HepG2 (cell line): ENCODE data around the gene DCHS2. TPM values are rescaled to one million over a fixed set of nuclear protein-coding genes. Genes with fewer than 3 reads are reported as not detected.

Source experiments
- ATAC-seq: fragments of 200-7000 bp; cut with Tn5 transposase; 3 replicates; pipeline ENCODE4 v1.9.1; 2020; ENCODE audit warnings: mild to moderate bottlenecking, moderate library complexity
- BruUV-seq: library from RNA; stranded (reverse); fragments of 400-500 nt; replicated peaks from 2 replicates; lab custom pipeline; 2021; lab: Mats Ljungman, UMichigan
- CTCF ChIA-PET: fragments of 300-600 bp; formaldehyde crosslinking; extraction: SDS; loops from one replicate; lab custom pipeline; 2021; ENCODE audit warnings: low total read pairs, inconsistent platforms, low intra/inter-chr PET ratio; lab: Yijun Ruan, JAX
- POLR2A ChIA-PET: fragments of 350-600 bp; sonication (Branson Sonifier 250); formaldehyde crosslinking; loops from one replicate; lab custom pipeline; 2020; ENCODE audit warnings: antibody characterized with exemption, inconsistent platforms; lab: Yijun Ruan, JAX
- DNase-seq: peaks from one replicate; pipeline ENCODE4 v3.0.0-alpha.2; 2015; ENCODE audit warnings: low spot score
- FAIRE-seq: peaks from 3 replicates; lab custom pipeline; 2011; peaks lifted over from hg19 to GRCh38; lab: Jason Lieb, UNC
- H2AFZ ChIP-seq: one replicate; pipeline ENCODE4 v1.6.1; 2011; ENCODE audit warnings: low read length, inconsistent platforms
- H3K27ac ChIP-seq: fragments of 300-600 bp; 3 replicates; pipeline ENCODE4 v1.8.0; 2011; ENCODE audit warnings: mixed run types, mild to moderate bottlenecking, mixed read lengths, low read length, inconsistent platforms; ENCODE audit not compliant: insufficient read depth; ENCODE audit errors: extremely low read length
- H3K27me3 ChIP-seq, 2 experiments: fragments of 200-600 bp in 1 of 2; 2 replicates in 1 of 2; 3 replicates in 1 of 2; pipeline versions ENCODE4 v1.6.0 to v1.8.0; 2011; ENCODE audit warnings: low read length in 2 of 2, mild to moderate bottlenecking in 2 of 2, moderate library complexity in 2 of 2, inconsistent platforms in 1 of 2; ENCODE audit not compliant: insufficient read depth in 2 of 2, control insufficient read depth in 1 of 2
- H3K36me3 ChIP-seq, 2 experiments: fragments of 200-600 bp in 1 of 2; replicated peaks in 1 of 2; 2 replicates in 1 of 2; 3 replicates in 1 of 2; pipeline versions ENCODE4 v1.5.1 to v1.8.0; 2011; ENCODE audit warnings: low read length in 2 of 2, inconsistent platforms in 1 of 2; ENCODE audit not compliant: insufficient read depth in 2 of 2, control insufficient read depth in 1 of 2
- H3K4me1 ChIP-seq: 2 replicates; pipeline ENCODE4 v1.5.1; 2012; ENCODE audit warnings: low read length, inconsistent platforms; ENCODE audit not compliant: insufficient read depth
- H3K4me2 ChIP-seq: 2 replicates; pipeline ENCODE4 v1.6.0; 2011; ENCODE audit warnings: low read depth, low read length, inconsistent platforms
- H3K4me3 ChIP-seq, 3 experiments: fragments of 200-600 bp in 1 of 3; sonication (generic), shearing (Covaris generic) in 1 of 3; replicated peaks in 1 of 3; 2 replicates each; pipeline ENCODE4 v1.5.1; 2011 to 2016; ENCODE audit warnings: low read length in 3 of 3, inconsistent platforms in 2 of 3, low read depth in 2 of 3, mild to moderate bottlenecking in 2 of 3, control low read depth in 1 of 3, mixed read lengths in 1 of 3; ENCODE audit not compliant: insufficient read depth in 1 of 3
- H3K79me2 ChIP-seq: one replicate; pipeline ENCODE4 v1.6.1; 2011; ENCODE audit warnings: low read length, inconsistent platforms; ENCODE audit not compliant: insufficient read depth
- H3K9ac ChIP-seq: 2 replicates; pipeline ENCODE4 v1.6.0; 2011; ENCODE audit warnings: mild to moderate bottlenecking, low read depth, low read length, inconsistent platforms; ENCODE audit not compliant: insufficient read depth
- H3K9me3 ChIP-seq: 2 replicates; pipeline ENCODE4 v1.5.1; 2012; ENCODE audit warnings: mild to moderate bottlenecking, low read length
- H4K20me1 ChIP-seq: 2 replicates; pipeline ENCODE4 v1.6.0; 2011; ENCODE audit warnings: inconsistent platforms, mild to moderate bottlenecking, low read length, moderate library complexity; ENCODE audit not compliant: insufficient read depth
- E2F2 ChIP-seq: sonication (generic); formaldehyde crosslinking; IDR thresholded peaks from 2 replicates; pipeline ENCODE4 v1.4.0; 2020; ENCODE audit warnings: missing genetic modification reagents, borderline replicate concordance
- FOXA3 ChIP-seq: IDR thresholded peaks from 2 replicates; pipeline ENCODE4 v1.6.1; 2016; ENCODE audit warnings: missing genetic modification reagents, missing compliant biosample characterization
- HDAC1 ChIP-seq: sonication (generic); formaldehyde crosslinking; IDR thresholded peaks from 2 replicates; pipeline ENCODE4 v1.5.1; 2020; ENCODE audit warnings: mild to moderate bottlenecking, missing genetic modification reagents
- HMGXB4 ChIP-seq, 2 experiments: sonication (generic) in 1 of 2; formaldehyde crosslinking in 1 of 2; IDR thresholded peaks; 2 replicates each; pipeline versions ENCODE4 v1.4.0 to v1.6.1; 2018 to 2020; ENCODE audit warnings: missing genetic modification reagents in 2 of 2, borderline replicate concordance in 1 of 2, low read depth in 1 of 2, mild to moderate bottlenecking in 1 of 2, missing biosample characterization in 1 of 2
- IRF1 ChIP-seq: sonication (generic); formaldehyde crosslinking; IDR thresholded peaks from 2 replicates; pipeline ENCODE4 v1.4.0; 2020; ENCODE audit warnings: low read depth, mild to moderate bottlenecking, missing genetic modification reagents
- JUNB ChIP-seq: sonication (generic); formaldehyde crosslinking; IDR thresholded peaks from 2 replicates; pipeline ENCODE4 v1.8.0; 2022; ENCODE audit warnings: missing genetic modification reagents, mild to moderate bottlenecking, borderline replicate concordance
- ZBTB10 ChIP-seq: sonication (generic); formaldehyde crosslinking; IDR thresholded peaks from 2 replicates; pipeline ENCODE4 v1.4.0; 2020; ENCODE audit warnings: missing genetic modification reagents, borderline replicate concordance
- ZKSCAN8 ChIP-seq: IDR thresholded peaks from 2 replicates; pipeline ENCODE4 v1.6.1; 2016; ENCODE audit warnings: borderline replicate concordance, missing genetic modification reagents, missing compliant biosample characterization
- ZNF609 ChIP-seq: sonication (generic); formaldehyde crosslinking; IDR thresholded peaks from 2 replicates; pipeline ENCODE4 v1.4.0; 2020; ENCODE audit warnings: mild to moderate bottlenecking, missing genetic modification reagents, borderline replicate concordance
- ZNF709 ChIP-seq: sonication (generic); formaldehyde crosslinking; IDR thresholded peaks from 2 replicates; pipeline ENCODE4 v1.5.0; 2020; ENCODE audit warnings: mild to moderate bottlenecking, missing genetic modification reagents
- WGBS: methylation state at CpG from one replicate; pipeline ENCODE4 v1.1.6; 2017; ENCODE audit warnings: low lambda C conversion rate; 5-methylcytosine and 5-hydroxymethylcytosine counted together
- in situ Hi-C: cut with HindIII; loops from 2 replicates; pipeline ENCODE4 v1.10.0; 2017; ENCODE audit warnings: low pct_unique_long_range_greater_than_20kb; ENCODE audit not compliant: extremely low pct_ligation_motif_present
- intact Hi-C: fragments of 100-400 bp; cut with micrococcal nuclease; formaldehyde crosslinking; loops from one replicate; pipeline ENCODE4 v1.10.0; 2022; ENCODE audit not compliant: unreplicated experiment
- polyA plus RNA-seq, 8 experiments: library from polyadenylated mRNA; depleted of rRNA in 3 of 8; stranded (reverse) in 7 of 8; unstranded in 1 of 8; fragments of >200 nt; fragmentation: Illumina TruSeq in 4 of 8; extraction: Trizol in 4 of 8; gene quantifications; 2 replicates each; pipeline versions ENCODE4 v1.2.1 to v1.2.3, GENCODE V29; 2011 to 2016; ENCODE audit warnings: low read depth in 4 of 8, missing spikeins in 1 of 8, mixed read lengths in 1 of 8; ENCODE audit not compliant: insufficient read depth in 1 of 8
- total RNA-seq, 5 experiments: library from RNA; depleted of rRNA; stranded (reverse); fragments of >200 nt; fragmentation: Illumina TruSeq; extraction: Trizol; gene quantifications; 2 replicates each; pipeline ENCODE4 v1.2.3, GENCODE V29; 2016; ENCODE audit warnings: low read depth in 1 of 5

Gene DCHS2
- total and polyA plus RNA-seq, 2 of the 13 experiments (the other 11 are each of a cell fraction or from before 2014, with no cell fraction given): 0.03 TPM; not detected in 1

- 0 out of 4 replicates have a peak, but pooled peaks of 1 of the 2 experiments have one; percentile 20 for TF ChIP-seq HMGXB4 (CRISPR knock-in tag; IDR thresholded peaks at IDR 0.05; ENCODE audit: borderline replicate concordance in 1 of 2, low read depth in 1 of 2)
- no peak for TF ChIP-seq FOXA3 (CRISPR knock-in tag)
These were observed 75.4 kb downstream of the DCHS2 start (continued) for GRCh38 chr4:154416190-154416547.

- Histone ChIP-seq H3K4me1 (peaks cover 12% of the 10 kb centered on the region), H3K4me2 (no peak overlapping the region), H3K27ac (no peak overlapping the region), H3K36me3 (no peaks in the 10 kb centered on the region), H3K4me3 (no peak overlapping the region), H3K27me3 (peaks cover 0 to 21% of the 10 kb centered on the region in 2 experiments; a peak in 3 of 5 replicates), H3K9me3 (no peaks in the 10 kb centered on the region), H4K20me1 (no peaks in the 10 kb centered on the region), H2AFZ (no peak overlapping the region), H3K79me2 (no peaks in the 10 kb centered on the region), H3K9ac (no peak overlapping the region)
- POLR2A ChIA-PET: no interaction called here
- 11% methylated on average over 4 of the region's 4 CpGs for WGBS
- intact Hi-C loops: loop anchor here (5.0 kb wide), 1 partner anchor 87 kb away; no protein-coding TSS in a partner anchor
- FAIRE-seq: no peak
- CTCF ChIA-PET: no interaction called here
- ATAC-seq: no peak
- BruUV-seq: no TSS peak
- in situ Hi-C loops: no loop called here
- no peak for DNase-seq
- TF ChIP-seq HDAC1 (CRISPR knock-in tag) (no peak), ZKSCAN8 (CRISPR knock-in tag) (no peak), ZNF709 (CRISPR knock-in tag) (no peak), JUNB (CRISPR knock-in tag) (no peak), ZBTB10 (CRISPR knock-in tag) (no peak), IRF1 (CRISPR knock-in tag) (no peak), E2F2 (CRISPR knock-in tag) (no peak), ZNF609 (CRISPR knock-in tag) (no peak)
These were observed 76.3 kb downstream of the DCHS2 start for GRCh38 chr4:154415313-154415712.
